Activated T-cell treated with anti-CD3 and anti-CD28 coated beads, Interleukin-2, amount 50 U/mL, for 48 hours (primary cell): ENCODE measurements around the gene RASGRP4.
A peak's percentile ranks its signal among the peaks of the same experiment; 100 is the strongest.

Experiments used
- DNase-seq, 2 experiments: peaks; one replicate each; pipeline ENCODE4 v3.0.0-alpha.2; 2020

RASGRP4 gene

DNA sequence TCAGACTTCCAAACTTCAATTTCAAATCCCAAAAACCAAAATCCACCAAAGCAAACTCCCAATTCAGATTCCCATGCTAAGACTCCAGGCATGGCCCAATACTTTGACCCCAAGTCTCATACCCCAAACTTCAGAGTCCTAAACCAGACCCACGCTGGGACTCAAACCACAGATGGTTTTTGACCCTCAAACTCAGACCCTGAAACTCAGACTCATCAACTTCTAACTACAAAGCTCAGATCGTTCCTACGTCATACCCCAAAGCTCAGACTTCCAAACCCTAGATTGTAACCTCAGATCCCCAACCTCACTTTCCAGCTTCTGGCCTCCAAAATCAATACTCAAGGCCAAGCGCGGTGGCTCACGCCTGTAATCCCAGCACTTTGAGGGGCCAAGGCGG is 19.3 kb upstream of the RASGRP4 start:
- no peak for DNase-seq

DNA sequence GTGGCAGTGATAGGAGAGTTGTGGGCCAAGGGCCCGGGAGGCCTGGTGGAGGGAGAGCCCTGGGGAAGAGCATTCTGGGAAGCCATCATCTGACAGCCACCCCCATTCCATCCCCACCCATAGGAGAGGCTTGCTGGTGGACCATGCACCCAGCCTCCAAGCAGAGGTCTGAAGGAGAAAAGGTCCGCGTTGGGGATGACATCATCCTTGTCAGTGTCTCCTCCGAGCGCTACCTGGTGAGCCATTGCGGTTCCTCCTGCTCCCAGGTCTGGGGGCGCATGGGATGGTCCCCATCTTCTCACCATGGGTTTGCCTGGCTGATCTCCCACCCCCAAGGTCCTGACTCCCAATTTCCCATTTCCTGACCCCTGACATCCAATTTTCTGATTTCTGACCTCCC is 18.0 kb upstream of the RASGRP4 start:
- no peak for DNase-seq

DNA sequence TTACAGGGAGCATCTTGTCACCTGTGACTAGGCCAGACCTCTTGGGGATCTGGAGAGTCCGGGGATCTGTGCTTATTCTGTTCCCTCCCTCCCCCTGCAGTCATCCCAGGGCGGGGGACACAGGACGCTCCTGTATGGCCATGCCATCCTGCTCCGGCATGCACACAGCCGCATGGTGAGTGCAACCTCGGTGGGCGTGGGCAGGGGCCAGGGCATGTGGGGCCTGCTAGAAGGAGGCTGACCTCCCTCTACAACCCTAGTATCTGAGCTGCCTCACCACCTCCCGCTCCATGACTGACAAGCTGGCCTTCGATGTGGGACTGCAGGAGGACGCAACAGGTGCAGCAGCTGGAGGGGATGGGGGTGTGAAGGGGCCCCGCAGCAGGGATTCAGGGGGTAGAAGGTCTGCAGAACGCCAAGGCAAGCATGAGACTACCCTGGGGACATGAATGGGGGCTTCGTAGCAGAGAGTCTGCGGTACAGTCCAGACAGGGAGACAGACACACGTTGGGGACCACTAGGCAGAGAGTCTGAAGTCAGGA is 17.5 kb upstream of the RASGRP4 start:
- DNase-seq, result no peak

GRCh38 chr19:38442736-38443135 is 16.7 kb upstream of the RASGRP4 start:
- no peak for DNase-seq

- DNase-seq, result no peak
These were observed 15.8 kb upstream of the RASGRP4 start for GRCh38 chr19:38441657-38442348.

DNA sequence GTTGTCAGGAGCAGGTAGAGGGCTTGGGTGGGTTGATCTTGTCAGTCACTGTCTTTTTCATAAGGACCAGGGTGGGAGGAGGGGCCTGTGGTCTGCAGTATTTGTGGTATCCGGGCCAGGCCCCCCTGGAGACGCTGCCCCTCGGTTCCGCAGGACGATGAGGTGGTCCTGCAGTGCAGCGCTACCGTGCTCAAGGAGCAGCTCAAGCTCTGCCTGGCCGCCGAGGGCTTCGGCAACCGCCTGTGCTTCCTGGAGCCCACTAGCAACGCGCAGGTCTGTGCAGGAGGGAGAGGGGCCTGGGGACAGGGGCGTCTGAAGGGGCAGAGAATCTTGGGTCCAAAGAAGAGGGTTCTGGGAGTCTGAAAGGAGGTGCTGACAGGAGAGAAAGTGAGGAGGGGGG is 14.6 kb upstream of the RASGRP4 start:
- DNase-seq, result no peak

DNA sequence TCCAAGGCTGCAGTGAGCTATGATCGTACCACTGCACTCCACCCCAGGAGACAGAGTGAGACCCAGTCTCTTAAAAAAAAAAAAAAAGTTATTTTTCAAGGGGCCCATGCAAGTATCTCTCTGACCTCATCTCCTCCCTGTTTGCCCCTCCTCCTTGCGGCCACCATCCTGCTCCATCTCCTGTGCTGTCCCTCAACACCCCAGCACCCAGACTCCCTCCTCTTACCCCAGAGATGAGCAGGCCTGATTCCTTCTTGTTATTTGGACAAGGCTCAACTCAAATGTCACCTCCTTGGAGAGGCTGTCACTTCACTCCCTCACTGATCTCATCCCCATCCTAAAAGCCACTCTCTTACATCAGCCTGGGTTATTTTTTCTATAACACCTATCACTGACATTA is 11.9 kb upstream of the RASGRP4 start:
- no peak for DNase-seq

- DNase-seq, result no peak
These were observed 11.3 kb upstream of the RASGRP4 start for GRCh38 chr19:38437295-38437694.

GRCh38 chr19:38434549-38435051 is 8.6 kb upstream of the RASGRP4 start:
- no peak for DNase-seq

GRCh38 chr19:38433268-38433733 is 7.3 kb upstream of the RASGRP4 start, which contains the start of gene RYR1:
RYR1 (plus strand) TSS chr19:38433691; CDS start chr19:38433830, 139 bp downstream.
- peak; percentile 73 to 78 for DNase-seq

GRCh38 chr19:38430931-38431330 is 4.9 kb upstream of the RASGRP4 start:
- no peak for DNase-seq

DNA sequence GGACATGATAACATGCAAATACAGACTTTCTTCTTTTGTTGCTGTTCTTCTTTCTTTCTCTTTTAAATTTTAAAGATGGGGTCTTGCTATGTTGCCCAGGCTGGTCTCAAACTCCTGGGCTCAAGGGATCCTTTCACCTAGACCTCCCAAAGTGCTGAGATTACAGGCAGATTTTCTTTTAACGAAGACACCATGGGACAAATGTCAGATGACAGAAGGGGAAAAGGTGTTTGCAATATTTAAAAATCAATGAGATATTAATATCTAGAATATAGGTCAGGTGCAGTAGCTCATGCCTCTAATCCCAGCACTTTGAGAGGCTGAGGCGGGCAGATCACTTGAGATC is 3.8 kb upstream of the RASGRP4 start:
- DNase-seq, result no peak

- DNase-seq, result peak; percentile 55 to 58
These were observed 3.2 kb upstream of the RASGRP4 start for GRCh38 chr19:38429055-38429810.

DNA sequence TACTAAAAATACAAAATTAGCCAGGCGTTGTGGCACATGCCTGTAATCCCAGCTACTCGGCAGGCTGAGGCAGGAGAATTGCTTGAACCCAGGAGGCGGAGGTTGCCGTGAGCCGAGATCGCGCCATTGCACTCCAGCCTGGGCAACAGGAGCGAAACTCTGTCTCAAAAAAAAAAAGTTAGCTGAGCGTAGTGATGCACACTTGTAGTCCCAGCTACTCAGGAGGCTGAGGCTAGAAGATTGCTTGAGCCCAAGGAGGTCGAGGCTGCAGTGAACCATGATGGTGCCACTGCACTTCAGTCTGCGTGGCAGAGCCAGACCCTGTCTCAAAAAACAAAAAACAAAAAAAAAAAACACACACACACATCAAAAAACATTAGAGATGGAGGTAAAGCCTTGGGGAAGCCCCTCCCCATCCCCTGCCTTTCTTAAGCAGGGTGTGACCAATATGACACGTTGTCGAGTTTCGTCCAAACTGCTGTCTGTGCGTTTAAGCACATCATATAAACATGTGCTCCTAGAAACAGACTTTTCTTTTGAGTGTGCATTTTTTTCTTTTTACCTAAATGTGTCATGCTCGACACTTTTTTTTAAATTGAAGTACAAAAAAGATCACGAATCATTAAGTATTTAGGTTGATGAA is 1.1 kb upstream of the RASGRP4 start:
- peak; percentile 61 to 68 for DNase-seq

- DNase-seq, result no peak
These were observed 703 bp downstream of the RASGRP4 start for GRCh38 chr19:38425222-38425809.

DNA sequence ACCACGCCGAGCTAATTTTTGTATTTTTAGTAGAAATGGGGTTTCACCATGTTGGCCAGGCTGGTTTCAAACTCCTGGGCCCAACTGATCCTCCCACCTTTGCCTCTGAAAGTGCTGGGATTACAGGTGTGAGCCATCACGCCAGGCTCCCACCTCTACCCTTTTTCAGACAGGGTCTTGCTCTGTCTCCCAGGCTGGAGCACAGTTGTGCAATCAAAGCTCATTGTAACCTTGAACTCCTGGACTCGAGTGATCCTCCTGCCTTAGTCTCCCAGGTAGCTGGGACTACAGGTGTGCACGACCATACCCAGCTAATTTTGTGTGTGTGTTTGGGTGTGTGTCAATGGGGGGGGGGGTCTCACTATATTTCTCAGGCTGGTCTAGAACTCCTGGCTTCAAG is 1.7 kb downstream of the RASGRP4 start:
- DNase-seq, result no peak

- DNase-seq, result no peak
These were observed 3.6 kb downstream of the RASGRP4 start for GRCh38 chr19:38422438-38422837.

DNA sequence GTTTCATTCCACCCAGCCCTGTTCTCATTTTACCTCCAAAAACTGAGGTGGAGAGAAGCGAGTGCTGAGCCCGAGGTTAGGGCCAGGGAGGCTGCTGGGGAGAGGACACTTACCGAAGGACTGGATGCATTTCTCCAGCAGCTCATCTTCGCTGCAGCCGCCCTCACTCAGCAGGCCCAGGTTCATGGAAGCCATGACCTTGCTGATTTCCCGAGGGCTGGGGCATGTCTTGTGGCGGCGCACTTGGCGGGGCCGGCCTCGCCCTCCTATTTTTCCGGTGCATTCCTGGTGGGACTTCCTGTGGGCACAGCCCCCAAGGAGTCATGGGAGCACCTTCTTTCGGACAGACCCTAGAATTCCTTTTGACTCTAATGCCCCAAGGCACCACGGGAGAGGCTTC is 4.2 kb downstream of the RASGRP4 start:
- DNase-seq, result no peak

DNA sequence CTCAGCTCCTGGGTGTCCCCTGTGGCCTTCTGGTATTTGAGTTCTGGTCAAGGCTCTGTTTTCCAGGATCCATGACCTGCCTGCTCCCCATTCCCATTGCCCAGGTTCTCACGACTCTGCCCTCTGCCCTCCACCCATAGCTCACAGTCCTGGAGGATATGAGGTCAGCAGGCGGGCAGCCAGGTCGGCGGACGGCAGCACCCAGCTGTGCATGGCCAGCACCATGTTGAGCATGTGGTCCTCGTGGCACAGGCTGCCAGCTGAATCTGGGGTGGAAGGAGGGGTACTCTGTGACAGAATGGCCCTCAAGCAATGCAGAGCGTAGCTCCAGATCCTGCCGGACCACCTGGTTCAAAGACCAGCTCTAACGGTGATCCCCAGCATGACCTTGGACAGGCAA is 5.1 kb downstream of the RASGRP4 start:
- DNase-seq, result no peak

DNA sequence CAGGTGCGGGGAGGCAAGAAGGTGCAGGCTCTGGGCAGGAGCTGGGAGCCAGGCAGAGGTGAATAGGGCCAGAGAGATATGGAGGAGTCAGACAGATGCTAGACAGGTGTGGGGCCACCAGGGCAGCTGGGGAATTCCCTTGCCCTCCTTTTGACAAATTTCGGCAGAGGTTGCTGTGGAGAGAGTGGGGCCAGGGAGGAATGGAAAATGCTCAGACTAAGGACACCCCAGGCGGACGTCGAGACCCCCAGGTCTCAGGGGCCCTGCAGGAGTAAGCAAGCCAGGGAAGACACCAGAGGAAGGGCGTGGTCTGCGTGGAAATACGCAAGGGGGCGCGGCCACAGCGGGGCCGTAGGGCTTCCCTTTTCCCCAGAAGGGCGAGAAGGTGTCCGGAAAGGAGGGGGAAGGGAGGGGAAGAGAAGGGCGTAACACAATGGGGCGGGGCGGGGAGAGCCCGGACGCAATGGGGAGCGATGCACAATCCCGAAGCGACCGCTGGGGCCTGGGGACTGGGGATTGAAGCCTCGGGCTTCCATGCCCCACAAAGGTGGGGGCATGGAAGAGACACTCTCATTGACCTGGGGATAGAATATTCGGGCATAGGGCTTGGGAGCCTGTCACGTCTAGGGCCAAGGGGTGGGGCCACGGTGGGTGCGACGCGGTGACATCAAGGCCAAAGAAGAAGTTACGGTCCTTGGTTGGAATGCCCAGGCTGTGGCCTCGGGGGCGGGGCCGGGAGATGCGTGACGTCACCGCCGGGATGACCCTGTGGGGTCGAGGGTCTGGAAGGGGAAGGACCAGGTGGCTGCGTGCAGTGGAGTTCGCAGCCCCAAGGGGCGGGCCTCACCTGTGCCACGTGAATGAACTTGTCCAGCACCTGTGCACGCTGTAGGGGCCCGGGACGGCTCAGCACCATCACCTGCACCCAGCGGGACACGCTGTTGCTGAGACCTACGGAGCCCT is 8.2 kb downstream of the RASGRP4 start:
- peak; percentile 76 to 78 for DNase-seq

- DNase-seq, result no peak
These were observed 8.9 kb downstream of the RASGRP4 start for GRCh38 chr19:38417146-38417543.

GRCh38 chr19:38413416-38413815 is 12.6 kb downstream of the RASGRP4 start:
- no peak for DNase-seq
